Peyer's patch (tissue), 4 donors: ENCODE results near the gene RASA3. TPM values are rescaled to one million over a fixed set of nuclear protein-coding genes. Genes with fewer than 3 reads are reported as not detected.

Source experiments
- DNase-seq, 3 donors: peaks; one replicate each; pipeline ENCODE4 v3.0.0-alpha.2; 2017 to 2019
- H3K27ac ChIP-seq, 4 donors: fragments of 200-600 bp; sonication (generic); one replicate each; pipeline ENCODE4 v1.5.1; 2016 to 2019
- H3K27me3 ChIP-seq, 2 donors: fragments of 200-600 bp; sonication (generic); one replicate each; pipeline ENCODE4 v1.5.1; 2019
- H3K36me3 ChIP-seq, 3 donors: fragments of 200-600 bp; sonication (generic); one replicate each; pipeline ENCODE4 v1.5.1; 2016 to 2019
- H3K4me1 ChIP-seq, 4 donors: fragments of 200-600 bp; sonication (generic); one replicate each; pipeline ENCODE4 v1.5.1; 2016 to 2019
- H3K4me3 ChIP-seq, 4 donors: fragments of 200-600 bp; sonication (generic); 1 replicate in 3 of 4; 2 replicates in 1 of 4; pipeline ENCODE4 v1.5.1; 2016 to 2019; ENCODE audit warnings: mild to moderate bottlenecking in 1 of 4
- H3K9me3 ChIP-seq, 4 donors: fragments of 200-600 bp; sonication (generic); one replicate each; pipeline ENCODE4 v1.5.1; 2016 to 2019; ENCODE audit warnings: mild to moderate bottlenecking in 1 of 4
- POLR2A ChIP-seq, 2 donors: fragments of 450-650 bp; IDR thresholded peaks; one replicate each; pipeline ENCODE4 v1.5.1; 2017; ENCODE audit warnings: antibody characterized with exemption in 2 of 2, mild to moderate bottlenecking in 2 of 2, moderate library complexity in 2 of 2
- total RNA-seq, 4 donors: library from RNA; depleted of rRNA; stranded (reverse); fragments of >200 nt; gene quantifications; one replicate each; pipeline ENCODE4 v1.1.0, GENCODE V29; 2016
- TF ChIP-seq, protein P1 (sequence below), 6 experiments: fragments of 450-650 bp in 4 of 6; fragments of 200-600 bp in 2 of 6; sonication (generic) in 1 of 6; IDR thresholded peaks; one replicate each; pipeline ENCODE4 v1.5.1; 2017 to 2019; ENCODE audit warnings: antibody characterized with exemption in 6 of 6, mild to moderate bottlenecking in 3 of 6, moderate library complexity in 1 of 6

The RASA3 gene
- total RNA-seq, 4 donors from 2014 or later: 3.5 to 41.3 (median 6.9) TPM

DNA sequence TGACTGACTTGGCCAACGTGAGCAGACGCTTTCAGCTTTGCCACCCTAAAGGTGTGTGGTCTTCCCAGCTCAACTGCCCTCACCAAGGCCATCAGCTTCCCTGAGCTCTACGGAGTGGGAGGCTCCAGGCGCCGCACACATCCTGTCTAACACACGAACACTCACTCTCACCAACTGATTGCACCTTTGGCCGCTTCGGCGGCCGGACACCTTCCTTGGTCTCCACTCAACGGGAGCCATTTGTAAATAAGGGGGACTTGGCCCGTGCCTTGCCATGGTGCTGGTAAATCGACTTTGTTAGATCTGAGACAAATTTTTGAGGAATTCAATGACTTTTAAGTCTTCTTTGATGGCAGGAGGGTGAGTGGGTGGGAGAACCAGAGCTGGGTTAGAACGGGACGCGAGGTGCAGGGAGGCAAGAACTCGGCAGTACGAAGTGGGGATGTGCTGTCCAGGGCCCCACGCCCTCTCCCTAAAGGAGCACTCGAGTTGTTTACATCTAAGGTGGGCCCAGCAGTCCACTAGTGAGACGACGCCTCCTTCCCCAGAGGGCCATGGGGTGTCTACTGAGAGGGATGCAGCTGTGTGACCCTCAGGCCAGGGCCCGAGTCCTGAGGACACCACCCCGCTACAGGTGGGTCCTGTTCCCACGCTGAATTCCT, 163.0 kb downstream of the RASA3 start:
- Histone ChIP-seq H3K36me3 (no peaks in the 10 kb centered on the region), H3K4me3 (no peak overlapping the region), H3K9me3 (no peaks in the 10 kb centered on the region), H3K27me3 (no peaks in the 10 kb centered on the region), H3K4me1 (no peaks in the 10 kb centered on the region), H3K27ac (peak overlapping the region in 1 of 4 donors; percentile 60)
- TF ChIP-seq, protein P1, sequence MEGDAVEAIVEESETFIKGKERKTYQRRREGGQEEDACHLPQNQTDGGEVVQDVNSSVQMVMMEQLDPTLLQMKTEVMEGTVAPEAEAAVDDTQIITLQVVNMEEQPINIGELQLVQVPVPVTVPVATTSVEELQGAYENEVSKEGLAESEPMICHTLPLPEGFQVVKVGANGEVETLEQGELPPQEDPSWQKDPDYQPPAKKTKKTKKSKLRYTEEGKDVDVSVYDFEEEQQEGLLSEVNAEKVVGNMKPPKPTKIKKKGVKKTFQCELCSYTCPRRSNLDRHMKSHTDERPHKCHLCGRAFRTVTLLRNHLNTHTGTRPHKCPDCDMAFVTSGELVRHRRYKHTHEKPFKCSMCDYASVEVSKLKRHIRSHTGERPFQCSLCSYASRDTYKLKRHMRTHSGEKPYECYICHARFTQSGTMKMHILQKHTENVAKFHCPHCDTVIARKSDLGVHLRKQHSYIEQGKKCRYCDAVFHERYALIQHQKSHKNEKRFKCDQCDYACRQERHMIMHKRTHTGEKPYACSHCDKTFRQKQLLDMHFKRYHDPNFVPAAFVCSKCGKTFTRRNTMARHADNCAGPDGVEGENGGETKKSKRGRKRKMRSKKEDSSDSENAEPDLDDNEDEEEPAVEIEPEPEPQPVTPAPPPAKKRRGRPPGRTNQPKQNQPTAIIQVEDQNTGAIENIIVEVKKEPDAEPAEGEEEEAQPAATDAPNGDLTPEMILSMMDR (IDR thresholded peaks at IDR 0.05): no peak
- TF ChIP-seq POLR2A (IDR thresholded peaks at IDR 0.05): no peak
- DNase-seq: peak in 2 of 3 donors; percentile 31 to 43

DNA sequence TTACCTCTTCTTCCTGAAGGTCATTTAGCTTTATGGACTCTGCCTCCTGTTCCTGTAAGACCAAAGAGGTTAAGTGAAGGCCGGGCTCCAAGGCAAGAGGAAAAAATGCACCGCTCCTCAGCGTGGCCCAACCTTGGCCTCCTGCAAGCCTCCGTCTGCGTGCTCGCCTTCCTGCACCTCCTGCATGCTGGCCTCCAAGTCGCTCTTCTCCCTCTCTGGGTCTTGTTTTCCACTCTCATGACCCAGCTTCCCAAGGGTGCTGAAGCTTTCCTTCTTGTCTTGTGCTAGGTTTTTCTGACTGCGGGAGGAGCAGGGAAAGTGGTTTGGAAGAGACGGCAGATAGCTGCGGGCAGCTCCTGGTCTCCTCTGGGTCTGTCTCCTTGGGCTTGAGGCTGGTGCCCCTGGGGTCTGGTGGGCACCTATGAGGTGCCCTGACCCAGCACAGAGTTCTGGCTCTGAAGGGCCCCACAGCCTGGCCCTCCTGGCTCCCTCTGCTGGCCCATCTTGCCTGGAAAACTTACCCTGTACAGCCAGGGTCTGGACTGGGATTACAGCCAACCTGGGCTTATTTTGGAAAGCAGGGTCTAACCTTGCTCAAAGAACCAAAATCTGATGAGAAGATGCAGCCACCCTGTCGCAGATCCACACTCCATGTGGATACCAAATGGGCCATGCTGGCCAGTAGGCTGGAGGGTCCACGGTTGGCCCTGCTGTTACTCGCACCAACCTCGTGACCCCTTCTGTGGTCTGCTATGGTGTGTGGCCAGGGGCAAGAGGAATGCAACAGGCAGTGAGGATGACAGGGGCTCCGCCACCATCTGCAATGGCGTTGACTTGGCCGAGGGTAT, 163.7 kb downstream of the RASA3 start:
- Histone ChIP-seq H3K4me1 (no peaks in the 10 kb centered on the region), H3K27ac (no peak overlapping the region), H3K36me3 (no peaks in the 10 kb centered on the region), H3K9me3 (no peaks in the 10 kb centered on the region), H3K27me3 (no peaks in the 10 kb centered on the region), H3K4me3 (no peak overlapping the region)
- DNase-seq: no peak
- no peak for TF ChIP-seq POLR2A (IDR thresholded peaks at IDR 0.05)
- TF ChIP-seq, protein P1 (IDR thresholded peaks at IDR 0.05): no peak

DNA sequence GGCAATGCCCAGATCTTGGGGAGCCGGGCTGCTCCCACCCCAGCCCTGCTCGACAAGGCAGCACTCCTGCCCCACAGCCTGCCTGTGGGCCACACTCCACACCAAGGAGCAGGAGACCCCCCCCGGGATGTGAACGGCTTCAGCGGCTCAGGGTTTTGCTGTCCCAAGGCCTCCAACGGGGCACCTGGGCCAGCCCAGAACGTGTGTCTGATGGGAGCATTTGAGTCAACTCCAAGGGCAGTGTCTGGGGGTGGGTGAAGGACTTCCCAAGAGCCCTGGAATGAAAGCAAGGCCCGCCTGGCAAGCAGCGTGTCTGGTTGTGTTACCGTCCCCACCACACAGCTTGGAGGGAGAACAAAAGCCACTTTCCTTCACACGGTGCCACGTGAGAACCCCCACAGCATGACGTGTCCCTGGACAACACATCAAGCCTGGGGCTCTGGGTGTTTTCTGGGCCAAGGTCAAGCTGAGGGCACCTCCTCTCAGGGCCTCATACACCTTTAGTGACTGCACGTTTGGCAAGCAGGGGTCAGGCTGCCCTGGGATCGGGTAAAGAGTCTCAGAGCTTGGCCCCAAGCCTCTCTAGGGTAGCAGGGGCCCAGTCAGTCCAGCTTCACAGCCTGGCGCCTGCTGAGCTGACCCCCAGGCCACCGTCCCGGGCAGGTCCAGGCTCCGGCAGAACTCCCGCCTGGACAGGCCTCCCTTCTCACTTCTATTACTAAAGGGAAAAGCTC, 164.5 kb downstream of the RASA3 start:
- Histone ChIP-seq H3K36me3 (no peaks in the 10 kb centered on the region), H3K4me1 (no peaks in the 10 kb centered on the region), H3K27me3 (no peaks in the 10 kb centered on the region), H3K4me3 (no peak overlapping the region), H3K27ac (no peak overlapping the region), H3K9me3 (no peaks in the 10 kb centered on the region)
- DNase-seq: no peak
- TF ChIP-seq, protein P1 (IDR thresholded peaks at IDR 0.05): no peak
- TF ChIP-seq POLR2A (IDR thresholded peaks at IDR 0.05): no peak

DNA sequence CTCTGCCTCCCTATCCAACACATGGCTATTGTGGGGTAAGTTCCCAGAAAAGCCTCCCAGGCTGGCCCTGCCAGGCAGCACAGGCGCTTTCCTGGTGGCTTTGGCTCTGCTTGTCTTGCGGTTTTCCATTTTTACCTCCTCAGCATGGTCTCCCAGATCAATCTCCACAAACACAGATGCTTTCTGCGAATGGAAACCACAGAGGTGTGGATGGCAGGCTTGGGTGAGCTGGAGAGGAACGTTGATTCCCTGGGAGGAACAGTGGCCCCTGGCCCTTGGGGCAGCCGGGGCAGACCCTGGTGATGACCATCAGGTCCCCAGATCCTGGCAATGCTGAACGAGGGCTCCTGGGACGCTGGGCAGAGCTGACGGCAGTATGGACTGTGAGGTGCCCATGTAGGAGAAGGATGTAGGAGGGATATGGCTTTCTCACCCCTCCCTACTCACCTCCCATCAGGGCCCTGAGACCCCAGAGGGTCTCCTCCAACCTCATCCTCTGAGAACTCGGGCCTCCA, 165.2 kb downstream of the RASA3 start:
- H3K27ac ChIP-seq: no peak overlapping the region
- H3K9me3 ChIP-seq: no peaks in the 10 kb centered on the region
- no peak for DNase-seq
- H3K27me3 ChIP-seq: no peaks in the 10 kb centered on the region
- H3K4me1 ChIP-seq: no peaks in the 10 kb centered on the region
- no peak overlapping the region for H3K4me3 ChIP-seq
- TF ChIP-seq, protein P1 (IDR thresholded peaks at IDR 0.05): no peak
- no peak for TF ChIP-seq POLR2A (IDR thresholded peaks at IDR 0.05)
- no peaks in the 10 kb centered on the region for H3K36me3 ChIP-seq
